GM12878 (cell line): Measurements from ENCODE around the gene HOATZ. TPM values are rescaled to one million over a fixed set of nuclear protein-coding genes. Genes with fewer than 3 reads are reported as not detected.

Experiments used
- ATAC-seq: fragments of 200-7000 bp; cut with Tn5 transposase; 3 replicates; pipeline ENCODE4 v1.9.1; 2020; ENCODE audit warnings: mild to moderate bottlenecking, moderate library complexity
- BruUV-seq: library from RNA; stranded (reverse); fragments of 400-500 nt; replicated peaks from 2 replicates; lab custom pipeline; 2021; lab: Mats Ljungman, UMichigan
- CTCF ChIA-PET: fragments of 300-600 bp; sonication (Branson Sonifier 250); formaldehyde crosslinking; extraction: SDS; loops from one replicate; lab custom pipeline; 2021; ENCODE audit warnings: inconsistent platforms; lab: Yijun Ruan, JAX
- POLR2A ChIA-PET: fragments of 350-600 bp; formaldehyde crosslinking; extraction: SDS; loops from one replicate; lab custom pipeline; 2021; ENCODE audit warnings: inconsistent platforms; lab: Charles Lee
- RAD21 ChIA-PET: fragments of 300-600 bp; sonication (Branson Sonifier 250); formaldehyde crosslinking; loops from one replicate; lab custom pipeline; 2023; ENCODE audit warnings: antibody characterized with exemption; ENCODE audit not compliant: unreplicated experiment; lab: Charles Lee
- SMC1A ChIA-PET: fragments of 300-600 bp; sonication (Branson Sonifier 250); formaldehyde crosslinking; loops from one replicate; lab custom pipeline; 2023; ENCODE audit not compliant: unreplicated experiment, uncharacterized antibody; lab: Charles Lee
- DNase-seq: peaks from one replicate; pipeline ENCODE4 v3.0.0-alpha.2; 2011; ENCODE audit warnings: low read depth, low spot score
- FAIRE-seq: peaks from 3 replicates; lab custom pipeline; 2011; peaks lifted over from hg19 to GRCh38; lab: Jason Lieb, UNC
- H2AFZ ChIP-seq: 2 replicates; pipeline ENCODE4 v1.6.0; 2011; ENCODE audit warnings: low read depth, low read length, control low read depth; ENCODE audit not compliant: control insufficient read depth
- H3K27ac ChIP-seq: 2 replicates; pipeline ENCODE4 v1.5.1; 2011; ENCODE audit warnings: control low read depth; ENCODE audit not compliant: control insufficient read depth, insufficient read depth
- H3K27me3 ChIP-seq, 2 experiments: replicated peaks in 1 of 2; 2 replicates each; pipeline versions ENCODE4 v1.6.0 to v1.6.1; 2011; ENCODE audit warnings: low read length in 1 of 2; ENCODE audit not compliant: control insufficient read depth in 2 of 2, insufficient read depth in 2 of 2
- H3K36me3 ChIP-seq, 2 experiments: 2 replicates each; pipeline ENCODE4 v1.5.1; 2011; ENCODE audit warnings: low read length in 1 of 2; ENCODE audit not compliant: control insufficient read depth in 2 of 2, insufficient read depth in 2 of 2
- H3K4me1 ChIP-seq: 2 replicates; pipeline ENCODE4 v1.6.1; 2011; ENCODE audit warnings: mild to moderate bottlenecking, low read length, moderate library complexity, mixed read lengths; ENCODE audit not compliant: control insufficient read depth, insufficient read depth
- H3K4me2 ChIP-seq: 2 replicates; pipeline ENCODE4 v1.6.0; 2011; ENCODE audit warnings: control low read depth; ENCODE audit not compliant: control insufficient read depth, insufficient read depth
- H3K4me3 ChIP-seq: fragments of 200-600 bp; sonication (generic); 2 replicates; pipeline ENCODE4 v1.5.1; 2016
- H3K79me2 ChIP-seq: 2 replicates; pipeline ENCODE4 v1.6.0; 2011; ENCODE audit warnings: low read length; ENCODE audit not compliant: control insufficient read depth, insufficient read depth
- H3K9ac ChIP-seq: 2 replicates; pipeline ENCODE4 v1.8.0; 2011; ENCODE audit warnings: low read length, control low read depth, mixed read lengths; ENCODE audit not compliant: control insufficient read depth, insufficient read depth
- H3K9me3 ChIP-seq: replicated peaks from 3 replicates; pipeline ENCODE4 v1.5.1; 2011; ENCODE audit warnings: mild to moderate bottlenecking, low read length; ENCODE audit not compliant: control insufficient read depth, insufficient read depth
- H4K20me1 ChIP-seq: 2 replicates; pipeline ENCODE4 v1.6.0; 2011; ENCODE audit not compliant: control insufficient read depth, insufficient read depth
- ATF2 ChIP-seq: IDR thresholded peaks from 2 replicates; pipeline ENCODE4 v1.6.1; 2012; ENCODE audit warnings: low read length, inconsistent platforms
- CBFB ChIP-seq: IDR thresholded peaks from 2 replicates; pipeline ENCODE4 v1.6.1; 2016; ENCODE audit warnings: antibody characterized with exemption, low read depth
- CUX1 ChIP-seq: IDR thresholded peaks from 2 replicates; pipeline ENCODE4 v1.6.1; 2012; ENCODE audit warnings: improper control_type of control experiment, low read depth, low read length; ENCODE audit not compliant: insufficient replicate concordance
- ELK1 ChIP-seq: IDR thresholded peaks from 2 replicates; pipeline ENCODE4 v1.6.1; 2012; ENCODE audit warnings: low read depth, low read length, improper control_type of control experiment
- HDGF ChIP-seq: fragments of 450-650 bp; IDR thresholded peaks from 2 replicates; pipeline ENCODE4 v1.6.1; 2016; ENCODE audit warnings: antibody characterized with exemption
- IRF3 ChIP-seq: fragments of 450-650 bp; IDR thresholded peaks from 2 replicates; pipeline ENCODE4 v1.6.1; 2014; ENCODE audit warnings: mild to moderate bottlenecking
- PML ChIP-seq: IDR thresholded peaks from 2 replicates; pipeline ENCODE4 v1.6.1; 2012; ENCODE audit warnings: low read length, inconsistent platforms
- RAD51 ChIP-seq: fragments of 450-650 bp; IDR thresholded peaks from 2 replicates; pipeline ENCODE4 v1.6.1; 2016; ENCODE audit warnings: moderate library complexity, mild to moderate bottlenecking, inconsistent platforms
- RELA ChIP-seq: fragments of 450-650 bp; IDR thresholded peaks from 2 replicates; pipeline ENCODE4 v1.8.0; 2014; ENCODE audit warnings: borderline replicate concordance; ENCODE audit not compliant: partially characterized antibody
- SREBF1 ChIP-seq: IDR thresholded peaks from 2 replicates; pipeline ENCODE4 v1.6.1; 2012; ENCODE audit warnings: mild to moderate bottlenecking, low read length
- STAT1 ChIP-seq: fragments of 450-650 bp; conservative IDR thresholded peaks from 2 replicates; pipeline ENCODE4 v1.6.1; 2014; ENCODE audit warnings: antibody characterized with exemption, mild to moderate bottlenecking
- TARDBP ChIP-seq: IDR thresholded peaks from 2 replicates; pipeline ENCODE4 v1.6.1; 2016; ENCODE audit warnings: borderline replicate concordance
- TCF12 ChIP-seq: IDR thresholded peaks from 2 replicates; pipeline ENCODE4 v1.6.1; 2011; ENCODE audit warnings: low read depth, mild to moderate bottlenecking, low read length
- WRNIP1 ChIP-seq: IDR thresholded peaks from 2 replicates; pipeline ENCODE4 v1.6.1; 2011; ENCODE audit warnings: low read depth, low read length, improper control_type of control experiment, borderline replicate concordance
- ZNF622 ChIP-seq: fragments of 450-650 bp; IDR thresholded peaks from 2 replicates; pipeline ENCODE4 v1.6.1; 2017; ENCODE audit warnings: mild to moderate bottlenecking, inconsistent platforms
- WGBS: methylation state at CpG from one replicate; pipeline ENCODE4 v1.1.6; 2016; ENCODE audit warnings: low lambda C conversion rate; ENCODE audit not compliant: insufficient replicate concordance, insufficient coverage; ENCODE audit errors: missing lambda C conversion rate; 5-methylcytosine and 5-hydroxymethylcytosine counted together
- in situ Hi-C: fragments of 300-500 bp; cut with MboI; formaldehyde crosslinking; loops from 9 replicates; pipeline ENCODE4 v1.14.3; 2018; ENCODE audit warnings: mixed read lengths
- intact Hi-C: fragments of 100-400 bp; cut with micrococcal nuclease; formaldehyde crosslinking; loops from one replicate; pipeline ENCODE4 v1.14.2; 2022; ENCODE audit not compliant: unreplicated experiment
- polyA plus RNA-seq, 11 experiments: library from polyadenylated mRNA; depleted of rRNA in 4 of 11; unstranded in 6 of 11; stranded (reverse) in 5 of 11; fragments of >200 nt; fragmentation: Nextera tagmentation in 4 of 11; fragmentation: Illumina TruSeq in 1 of 11; extraction: Ambion mirVana in 4 of 11; extraction: Trizol in 1 of 11; gene quantifications; 1 replicate in 1 of 11; 2 replicates in 10 of 11; pipeline versions ENCODE4 v1.2.1 to v1.2.3, GENCODE V29; 2011 to 2016; ENCODE audit warnings: inconsistent platforms in 2 of 11, missing spikeins in 2 of 11, low read depth in 1 of 11
- total RNA-seq, 4 experiments: library from RNA; depleted of rRNA in 3 of 4; stranded (reverse); fragments of >200 nt in 3 of 4; fragmentation: Illumina TruSeq in 1 of 4; extraction: Trizol in 1 of 4; gene quantifications; 2 replicates each; pipeline versions ENCODE4 v1.2.1 to v1.2.3, GENCODE V29; 2013 to 2021

Gene HOATZ
- total and polyA plus RNA-seq, 10 of the 15 experiments (the other 5 are each of a cell fraction or from before 2014, with no cell fraction given): 0.28 TPM; not detected in 9

- no peak overlapping the region for H3K9ac ChIP-seq
- H3K4me2 ChIP-seq: no peak overlapping the region
- in situ Hi-C loops: no loop called here
- H3K4me1 ChIP-seq: no peaks in the 10 kb centered on the region
- H3K4me3 ChIP-seq: no peak overlapping the region
- TF ChIP-seq TARDBP: no peak
- no peak for TF ChIP-seq SREBF1
- no peak for TF ChIP-seq TCF12
- TF ChIP-seq ELK1: no peak
- TF ChIP-seq RELA: no peak
- no peak for TF ChIP-seq STAT1
- TF ChIP-seq HDGF: no peak
- no peak for TF ChIP-seq IRF3
- TF ChIP-seq ZNF622: no peak
- TF ChIP-seq PML: no peak
- no peak for TF ChIP-seq RAD51
- TF ChIP-seq CUX1: no peak
- TF ChIP-seq ATF2: no peak
- no peak for TF ChIP-seq WRNIP1
- TF ChIP-seq CBFB: no peak
- no peak overlapping the region for H3K27ac ChIP-seq
- ChIA-PET CTCF (interaction anchor here (1.0 to 5.0 kb wide), 6 partner anchors 10 to 274 kb away, joined by 3 to 24 read pairs (median 6); no protein-coding TSS in a partner anchor), POLR2A (no interaction called here), SMC1A (interaction anchor here (0.7 to 2.3 kb wide), 5 partner anchors 8 to 282 kb away, joined by 3 to 5 read pairs (median 4); no protein-coding TSS in a partner anchor), RAD21 (no interaction called here)
- H4K20me1 ChIP-seq: no peaks in the 10 kb centered on the region
- DNase-seq (no peak), ATAC-seq (no peak), FAIRE-seq (no peak)
- no TSS peak for BruUV-seq
- H3K27me3 ChIP-seq: no peaks in the 10 kb centered on the region
- 31% methylated on average over 3 of the region's 3 CpGs for WGBS
- no peak overlapping the region for H2AFZ ChIP-seq
- H3K9me3 ChIP-seq: no peaks in the 10 kb centered on the region; the same call in 2 of the 3 replicates
- no peaks in the 10 kb centered on the region for H3K36me3 ChIP-seq
- intact Hi-C loops: loop anchor here (10.0 kb wide), 1 partner anchor 423 kb away; no protein-coding TSS in a partner anchor
- H3K79me2 ChIP-seq: no peaks in the 10 kb centered on the region
Measured at GRCh38 chr11:111561306-111561705, 46.7 kb downstream of the HOATZ start.
